Loucy (cell line): Measurements from ENCODE around the gene ATP1B1.

Source experiments
- CTCF ChIP-seq: fragments of 200-600 bp; sonication (generic); conservative IDR thresholded peaks from 2 replicates; pipeline ENCODE4 v1.5.1; 2014; ENCODE audit warnings: mild to moderate bottlenecking, antibody characterized with exemption, low read length
- EZH2phosphoT487 ChIP-seq: fragments of 200-600 bp; IDR thresholded peaks from 2 replicates; pipeline ENCODE4 v1.6.1; 2018; ENCODE audit warnings: antibody characterized with exemption, mild to moderate bottlenecking, moderate library complexity, borderline replicate concordance

- TF ChIP-seq CTCF (no peak), EZH2phosphoT487 (no peak)
These were observed 20.6 kb upstream of the ATP1B1 start for GRCh38 chr1:169085911-169086310.
